HepG2 (cell line): ENCODE results near the gene SETD1A. TPM values are rescaled to one million over a fixed set of nuclear protein-coding genes. Genes with fewer than 3 reads are reported as not detected.

ENCODE experiments used
- AGO1 ChIP-seq: fragments of 200-400 bp; formaldehyde crosslinking; IDR thresholded peaks from 2 replicates; pipeline ENCODE4 v1.6.1; 2017; ENCODE audit warnings: mild to moderate bottlenecking, low read depth, low read length, moderate library complexity; ENCODE audit not compliant: poor library complexity, severe bottlenecking
- DDIT3 ChIP-seq: sonication (generic); formaldehyde crosslinking; IDR thresholded peaks from 2 replicates; pipeline ENCODE4 v1.4.0; 2020; ENCODE audit warnings: mild to moderate bottlenecking, missing genetic modification reagents
- HMGXB4 ChIP-seq, 2 experiments: sonication (generic) in 1 of 2; formaldehyde crosslinking in 1 of 2; IDR thresholded peaks; 2 replicates each; pipeline versions ENCODE4 v1.4.0 to v1.6.1; 2018 to 2020; ENCODE audit warnings: missing genetic modification reagents in 2 of 2, borderline replicate concordance in 1 of 2, low read depth in 1 of 2, mild to moderate bottlenecking in 1 of 2, missing biosample characterization in 1 of 2
- RBM22 ChIP-seq: fragments of 200-400 bp; formaldehyde crosslinking; optimal IDR thresholded peaks from 2 replicates; pipeline ENCODE3; 2017; ENCODE audit warnings: mild to moderate bottlenecking, low read length, moderate library complexity
- REST ChIP-seq, 2 experiments: IDR thresholded peaks; 2 replicates each; pipeline ENCODE4 v1.6.1; 2011 to 2012; ENCODE audit warnings: low read length in 2 of 2, borderline replicate concordance in 1 of 2, low read depth in 1 of 2, mild to moderate bottlenecking in 1 of 2, moderate library complexity in 1 of 2
- SALL1 ChIP-seq: sonication (generic); formaldehyde crosslinking; IDR thresholded peaks from 2 replicates; pipeline ENCODE4 v1.8.0; 2022; ENCODE audit warnings: mild to moderate bottlenecking, missing genetic modification reagents
- TRIM24 ChIP-seq: sonication (generic); formaldehyde crosslinking; IDR thresholded peaks from 2 replicates; pipeline ENCODE4 v1.8.0; 2022; ENCODE audit warnings: mild to moderate bottlenecking, missing genetic modification reagents
- ZFP82 ChIP-seq: sonication (generic); formaldehyde crosslinking; IDR thresholded peaks from 2 replicates; pipeline ENCODE4 v1.5.1; 2020; ENCODE audit warnings: mild to moderate bottlenecking, missing genetic modification reagents, borderline replicate concordance
- ZKSCAN1 ChIP-seq: fragments of 150-350 bp; IDR thresholded peaks from 2 replicates; pipeline ENCODE4 v1.6.1; 2014; ENCODE audit warnings: low read length
- ZNF260 ChIP-seq: sonication (generic); formaldehyde crosslinking; IDR thresholded peaks from 2 replicates; pipeline ENCODE4 v1.4.0; 2020; ENCODE audit warnings: missing genetic modification reagents, low read depth, mild to moderate bottlenecking, borderline replicate concordance
- ZNF513 ChIP-seq: sonication (generic); formaldehyde crosslinking; conservative IDR thresholded peaks from 2 replicates; pipeline ENCODE4 v1.5.0; 2020; ENCODE audit warnings: missing genetic modification reagents
- ZNF687 ChIP-seq: sonication (generic); formaldehyde crosslinking; IDR thresholded peaks from 2 replicates; pipeline ENCODE4 v1.5.1; 2020; ENCODE audit warnings: mild to moderate bottlenecking, missing genetic modification reagents, moderate library complexity
- ZNF770 ChIP-seq: sonication (generic); formaldehyde crosslinking; IDR thresholded peaks from 2 replicates; pipeline ENCODE4 v1.5.0; 2020; ENCODE audit warnings: mild to moderate bottlenecking, missing genetic modification reagents
- polyA plus RNA-seq, 8 experiments: library from polyadenylated mRNA; depleted of rRNA in 3 of 8; stranded (reverse) in 7 of 8; unstranded in 1 of 8; fragments of >200 nt; fragmentation: Illumina TruSeq in 4 of 8; extraction: Trizol in 4 of 8; gene quantifications; 2 replicates each; pipeline versions ENCODE4 v1.2.1 to v1.2.3, GENCODE V29; 2011 to 2016; ENCODE audit warnings: low read depth in 4 of 8, missing spikeins in 1 of 8, mixed read lengths in 1 of 8; ENCODE audit not compliant: insufficient read depth in 1 of 8
- total RNA-seq, 5 experiments: library from RNA; depleted of rRNA; stranded (reverse); fragments of >200 nt; fragmentation: Illumina TruSeq; extraction: Trizol; gene quantifications; 2 replicates each; pipeline ENCODE4 v1.2.3, GENCODE V29; 2016; ENCODE audit warnings: low read depth in 1 of 5

The SETD1A gene
- total and polyA plus RNA-seq, 2 of the 13 experiments (the other 11 are each of a cell fraction or from before 2014, with no cell fraction given): 3.8 to 5.6 TPM

- TF ChIP-seq DDIT3 (no peak), ZKSCAN1 (no peak), HMGXB4 (CRISPR knock-in tag; IDR thresholded peaks at IDR 0.05; ENCODE audit: borderline replicate concordance in 1 of 2, low read depth in 1 of 2) (peak in 1 of 2 experiments; percentile 43; a peak in 1 of 4 replicates), ZNF260 (CRISPR knock-in tag) (no peak), AGO1 (no peak), ZNF687 (peak; percentile 85), ZFP82 (CRISPR knock-in tag) (peak; percentile 95), SALL1 (CRISPR knock-in tag) (peak; percentile 86), ZNF513 (no peak), RBM22 (no peak), ZNF770 (CRISPR knock-in tag) (peak; percentile 65; the same call in 1 of the 2 replicates), REST (IDR thresholded peaks at IDR 0.05; ENCODE audit: borderline replicate concordance in 1 of 2, low read depth in 1 of 2, low read length in 2 of 2) (0 out of 4 replicates have a peak, but pooled peaks of 1 of the 2 experiments have one; percentile 24), TRIM24 (CRISPR knock-in tag) (no peak)
These were observed 39.6 kb downstream of the SETD1A start (continued) for GRCh38 chr16:30996985-30997724.
